ENCODE results near the gene RBFOX2.
"Not testable (repeated sequence)": the region's sequence is repeated elsewhere in the genome, so short reads cannot be mapped to it uniquely, and the experiment has no call there.

The RBFOX2 gene

GRCh38 chr22:36027579-36027934 is 1.1 kb downstream of the RBFOX2 start:
- no peak for TF ChIP-seq CTCF (IDR thresholded peaks at IDR 0.05; ENCODE audit: borderline replicate concordance, insufficient read depth, low read depth, low read length)
- no peak overlapping the region for H3K4me3 ChIP-seq (ENCODE audit: low read depth, low read length)

DNA sequence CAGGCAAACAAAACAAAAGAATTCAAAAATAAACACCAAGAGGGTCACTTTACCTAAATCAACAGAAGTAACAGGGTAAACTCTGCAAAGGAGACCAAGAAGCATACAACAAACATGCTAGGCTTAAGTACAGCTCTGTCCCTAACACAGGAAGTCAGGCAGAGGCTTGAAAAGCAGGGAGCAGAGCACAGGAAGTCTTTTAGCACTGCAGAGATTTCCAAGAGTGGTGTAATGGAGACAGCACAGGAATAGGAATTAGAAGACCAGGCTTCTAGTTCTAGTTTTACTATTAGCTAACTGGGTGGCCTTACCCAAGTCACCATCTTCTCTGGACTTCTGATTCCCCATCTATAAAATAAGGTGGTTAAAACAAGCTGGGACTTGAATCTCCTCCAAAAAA is 1.9 kb downstream of the RBFOX2 start:
- TF ChIP-seq CTCF (IDR thresholded peaks at IDR 0.05; ENCODE audit: borderline replicate concordance, insufficient read depth, low read depth, low read length), result no peak
- no peak overlapping the region for H3K4me3 ChIP-seq (ENCODE audit: low read depth, low read length)

GRCh38 chr22:36022697-36023096 is 5.9 kb downstream of the RBFOX2 start:
- no peak overlapping the region for H3K4me3 ChIP-seq (ENCODE audit: low read depth, low read length)
- TF ChIP-seq CTCF (IDR thresholded peaks at IDR 0.05; ENCODE audit: borderline replicate concordance, insufficient read depth, low read depth, low read length), result no peak

DNA sequence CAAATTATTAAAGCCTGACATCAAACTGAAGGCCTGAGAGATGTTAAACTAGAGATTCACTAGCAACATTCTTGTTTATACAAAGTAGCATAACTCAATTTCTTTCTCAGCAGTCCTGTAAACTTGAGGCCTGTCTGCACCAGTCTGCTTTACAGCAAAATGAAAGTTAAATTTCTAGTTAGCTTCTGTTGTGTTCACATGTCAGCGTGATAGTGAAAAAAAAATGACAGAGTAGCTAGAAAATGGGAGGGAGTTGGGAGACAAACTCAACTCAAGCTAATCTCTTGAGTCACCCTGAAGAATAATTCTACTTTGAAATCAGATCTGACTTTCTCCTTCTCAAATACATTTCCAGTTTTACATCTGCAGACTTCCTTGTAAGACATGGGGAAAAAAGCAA is 6.5 kb downstream of the RBFOX2 start:
- TF ChIP-seq CTCF (IDR thresholded peaks at IDR 0.05; ENCODE audit: borderline replicate concordance, insufficient read depth, low read depth, low read length), result no peak
- H3K4me3 ChIP-seq (ENCODE audit: low read depth, low read length), result no peak overlapping the region

- TF ChIP-seq CTCF (IDR thresholded peaks at IDR 0.05; ENCODE audit: borderline replicate concordance, insufficient read depth, low read depth, low read length), result no peak
- no peak overlapping the region for H3K4me3 ChIP-seq (ENCODE audit: low read depth, low read length)
Measured at GRCh38 chr22:36021606-36022153, 6.9 kb downstream of the RBFOX2 start.

DNA sequence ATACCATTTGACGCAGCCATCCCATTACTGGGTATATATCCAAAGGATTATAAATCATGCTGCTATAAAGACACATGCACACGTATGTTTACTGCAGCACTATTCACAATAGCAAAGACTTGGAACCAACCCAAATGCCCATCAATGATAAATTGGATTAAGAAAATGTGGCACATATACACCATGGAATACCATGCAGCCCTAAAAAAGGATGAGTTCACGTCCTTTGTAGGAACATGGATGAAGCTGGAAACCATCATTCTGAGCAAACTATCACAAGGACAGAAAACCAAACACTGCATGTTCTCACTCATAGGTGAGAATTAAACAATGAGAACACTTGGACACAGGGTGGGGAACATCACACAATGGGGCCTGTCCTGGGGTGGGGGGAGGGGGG is 7.8 kb downstream of the RBFOX2 start:
- not testable (repeated sequence) for H3K4me3 ChIP-seq (ENCODE audit: low read depth, low read length)

DNA sequence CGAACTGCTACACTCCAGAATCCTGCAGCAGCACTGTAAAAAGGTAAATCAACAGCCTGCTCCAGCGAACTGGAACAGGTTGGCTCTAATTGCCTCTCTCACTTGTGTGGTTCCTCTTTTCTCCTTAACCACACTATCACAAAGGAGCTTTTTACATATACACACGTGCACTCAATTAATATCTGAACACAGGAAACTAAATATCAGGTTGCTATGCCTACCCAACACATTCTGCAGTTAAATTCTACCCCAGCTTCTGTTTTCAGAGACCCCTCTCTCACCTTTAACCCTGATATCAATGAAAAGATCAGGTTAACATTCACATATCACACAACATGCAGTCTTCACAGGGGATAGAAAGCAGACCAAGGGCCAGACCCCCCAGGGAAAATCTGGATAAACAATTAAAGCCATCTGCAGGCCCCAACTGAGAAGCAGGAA is 11.0 kb downstream of the RBFOX2 start:
- no peak for TF ChIP-seq CTCF (IDR thresholded peaks at IDR 0.05; ENCODE audit: borderline replicate concordance, insufficient read depth, low read depth, low read length)

GRCh38 chr22:36016684-36017083 is 11.9 kb downstream of the RBFOX2 start:
- TF ChIP-seq CTCF (IDR thresholded peaks at IDR 0.05; ENCODE audit: borderline replicate concordance, insufficient read depth, low read depth, low read length), result no peak
- no peak overlapping the region for H3K4me3 ChIP-seq (ENCODE audit: low read depth, low read length)

More for the DNA sequence above, 11.0 kb downstream of the RBFOX2 start:
- H3K4me3 ChIP-seq (ENCODE audit: low read depth, low read length), result no peak overlapping the region

All from GM12875 (cell line).